OCI-M1 (cell line): ENCODE data around the gene ZBTB14.

Experiments
- DNase-seq: peaks from one replicate; lab custom pipeline; 2025; lab: John Stamatoyannopoulos, UW

The ZBTB14 gene

DNA sequence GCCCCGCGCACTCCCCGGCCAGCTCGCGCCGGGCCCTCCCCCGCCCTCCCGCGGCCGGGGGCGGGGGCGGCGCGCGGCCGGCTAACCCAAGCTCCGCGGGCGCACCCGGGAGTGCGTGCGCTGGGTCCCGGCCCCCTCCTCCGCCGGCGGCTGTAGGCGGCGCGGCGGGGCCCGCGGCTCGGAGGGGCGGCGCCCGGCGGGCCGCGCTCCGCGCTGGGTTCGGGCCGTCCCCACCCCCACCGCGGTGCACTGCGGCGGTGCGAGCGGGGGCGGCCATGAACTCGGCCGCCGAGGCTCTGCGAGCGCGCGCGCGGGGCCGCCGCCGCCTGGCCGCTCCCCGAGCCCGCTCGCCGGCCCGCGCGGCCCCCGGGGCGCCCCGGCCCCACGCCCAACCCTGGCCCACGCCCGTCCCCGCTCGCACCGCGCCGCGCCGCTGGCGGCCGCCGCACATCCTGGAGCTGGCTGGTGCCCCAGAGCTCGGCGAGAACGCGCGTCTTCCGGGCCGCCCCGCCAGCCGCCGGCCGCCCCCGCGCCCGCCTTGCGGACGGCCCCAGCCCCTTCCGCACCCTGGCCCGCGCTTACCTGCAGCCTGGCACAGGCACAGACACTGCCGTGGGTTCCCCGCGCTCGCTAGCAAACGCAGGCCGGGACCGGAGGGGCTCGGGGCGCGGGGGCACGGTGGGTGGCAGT is at the start of gene ZBTB14:
Gene ZBTB14, minus strand, starts transcription at position 496 of the 690 bp plus-strand sequence. CDS start 2,480 bp downstream, outside the sequence.
- peak; percentile 84 for DNase-seq

- DNase-seq: no peak
These were observed 43.8 kb upstream of the ZBTB14 start for GRCh38 chr18:5339202-5339834.

DNA sequence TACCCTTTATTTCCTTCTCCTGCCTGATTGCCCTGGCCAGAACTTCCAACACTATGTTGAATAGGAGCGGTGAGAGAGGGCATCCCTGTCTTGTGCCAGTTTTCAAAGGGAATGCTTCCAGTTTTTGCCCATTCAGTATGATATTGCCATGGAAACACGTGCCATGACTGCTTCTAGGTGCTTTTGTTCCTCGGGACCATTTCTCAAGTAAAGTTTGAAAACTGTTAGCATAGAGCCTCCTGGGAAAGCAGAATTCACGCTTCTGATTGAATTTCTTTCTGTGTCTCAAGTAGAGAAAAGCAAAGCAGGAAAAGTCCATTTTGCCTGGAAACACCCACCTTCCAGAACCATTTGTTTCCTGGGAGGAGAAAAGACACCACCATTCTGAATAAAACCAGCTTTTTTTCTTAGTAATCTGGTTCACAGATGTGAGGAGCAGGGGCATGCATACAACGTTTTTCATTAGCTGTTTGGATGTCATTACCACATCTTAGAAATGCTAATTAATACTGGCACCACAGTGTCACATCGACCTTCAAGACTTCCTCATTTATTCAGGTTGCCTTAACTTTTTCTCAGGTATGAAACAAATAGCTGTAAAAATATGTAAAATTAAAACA is 39.0 kb upstream of the ZBTB14 start:
- DNase-seq: no peak

DNA sequence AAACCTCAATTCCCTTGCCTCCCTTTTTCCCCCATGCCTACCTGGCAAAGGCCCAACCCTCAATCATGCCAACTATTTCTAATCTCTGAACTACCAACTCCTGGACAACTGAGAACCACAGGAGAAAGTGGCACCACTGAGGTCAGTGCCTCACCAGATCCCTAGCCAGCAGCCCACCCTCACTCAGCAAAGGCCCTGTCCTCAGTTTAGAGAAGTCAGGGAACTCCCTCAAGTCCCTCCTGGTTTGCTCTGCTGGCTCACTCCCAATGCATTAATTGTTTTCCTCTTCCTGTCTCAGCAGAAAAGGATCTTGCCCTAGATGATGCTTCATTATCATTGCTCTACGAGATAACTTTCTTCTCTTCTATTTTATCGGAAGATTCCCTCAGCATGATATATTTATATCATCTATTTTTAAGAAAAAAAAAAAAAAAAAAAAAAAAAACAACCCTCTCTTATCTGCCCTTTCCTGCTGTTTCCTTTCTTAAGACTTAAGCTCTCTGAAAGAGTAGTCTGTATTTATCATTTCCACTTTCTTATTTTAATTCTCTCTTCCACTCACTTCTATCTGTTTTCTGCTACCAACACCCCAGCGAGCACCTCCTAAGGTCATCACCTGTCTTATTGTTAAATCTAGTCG is 22.7 kb upstream of the ZBTB14 start:
- no peak for DNase-seq

DNA sequence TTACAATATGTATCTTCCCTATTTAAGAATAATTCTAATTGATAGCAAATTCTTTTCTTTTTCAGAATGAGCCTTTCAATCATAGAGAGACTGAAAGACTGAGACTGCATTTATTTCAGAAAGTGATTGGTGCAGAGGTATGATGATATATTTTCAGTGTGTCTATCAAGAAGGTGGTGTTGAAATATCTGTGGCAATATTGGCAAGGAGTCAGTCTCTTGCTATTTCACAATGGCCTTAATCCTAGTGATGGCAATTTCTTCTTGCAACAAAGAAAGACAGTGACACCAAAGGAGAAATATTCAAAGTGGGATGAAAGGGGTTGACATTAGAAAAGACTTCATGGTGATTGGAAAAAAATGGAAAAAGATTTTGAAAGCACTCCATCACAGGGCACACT is 21.7 kb upstream of the ZBTB14 start:
- no peak for DNase-seq

DNA sequence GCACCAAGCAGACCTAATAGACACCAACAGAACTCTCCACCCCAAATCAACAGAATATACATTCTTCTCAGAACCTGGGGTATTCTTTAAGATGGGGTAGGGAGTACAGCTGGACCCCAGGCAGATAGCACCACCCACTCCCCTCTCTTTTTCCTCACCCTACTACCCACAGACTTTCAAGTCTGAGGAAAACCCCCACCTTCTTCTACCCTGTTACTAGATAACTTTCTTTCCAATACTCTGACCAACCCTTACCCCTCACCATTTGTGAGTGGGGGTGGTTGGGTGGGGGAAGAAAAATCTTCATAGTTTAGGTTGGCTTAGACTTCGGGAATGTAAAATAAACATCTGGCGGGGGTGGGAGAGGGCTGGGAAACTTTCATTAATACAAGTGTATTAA is 20.3 kb upstream of the ZBTB14 start:
- DNase-seq: no peak

DNA sequence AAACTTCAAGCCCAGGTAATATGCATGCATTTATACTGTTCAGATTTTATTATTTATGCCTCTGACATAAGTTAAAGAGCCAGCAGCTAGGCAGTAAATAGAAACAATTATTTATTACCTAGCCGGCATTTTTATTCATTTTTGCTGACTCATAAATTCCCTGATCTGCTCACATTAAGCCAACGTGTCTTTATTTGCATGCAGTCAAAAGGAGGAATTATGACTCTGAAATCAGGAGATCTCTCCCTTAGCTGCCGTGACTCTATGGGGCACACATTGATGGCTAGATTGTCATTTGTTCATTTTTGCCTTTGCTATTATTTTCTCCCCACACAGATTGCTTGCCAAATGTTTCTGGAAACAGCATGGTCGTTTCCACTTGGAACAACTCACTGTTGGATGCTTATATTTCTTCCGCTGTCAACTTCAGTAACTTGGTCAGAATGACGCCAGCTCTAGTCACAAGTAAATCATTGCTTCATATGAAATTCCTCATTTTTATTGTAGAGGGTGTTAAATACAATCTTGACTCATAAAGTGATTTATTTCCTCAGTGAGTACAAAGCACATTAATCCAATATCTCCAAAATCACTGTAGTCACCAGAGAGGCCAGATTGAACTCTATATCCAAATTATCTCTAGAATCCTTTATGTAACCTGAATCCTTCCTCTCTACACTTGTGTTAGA is 15.9 kb upstream of the ZBTB14 start:
- no peak for DNase-seq

DNA sequence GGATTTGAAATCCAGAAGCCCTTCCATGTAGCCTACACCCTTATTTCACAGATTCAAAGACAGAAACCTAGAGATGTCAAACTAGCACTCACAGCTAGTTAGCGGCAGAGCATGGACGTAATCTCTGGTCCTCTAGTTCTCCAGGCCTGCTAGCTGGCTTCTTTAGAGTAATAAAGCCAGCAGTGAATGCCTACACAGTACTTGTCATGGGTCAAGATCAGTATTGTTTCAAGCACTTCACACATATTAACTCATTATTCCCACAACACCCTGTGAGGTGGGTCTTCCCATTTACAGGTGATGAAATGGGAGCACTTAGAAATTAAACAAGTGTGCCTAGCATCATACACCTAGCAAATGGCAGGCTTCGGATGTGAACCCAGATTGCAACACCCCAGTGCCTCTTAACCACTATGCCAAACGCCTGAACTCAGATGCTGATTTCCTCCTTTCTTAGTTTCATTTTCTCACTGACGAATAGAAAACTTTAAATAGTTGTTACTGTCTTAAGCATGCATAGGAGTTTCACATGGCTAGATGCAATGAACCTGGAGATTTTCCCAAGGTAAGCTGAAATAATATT is 14.5 kb upstream of the ZBTB14 start:
- DNase-seq: peak; percentile 75

- DNase-seq: no peak
These were observed 10.3 kb upstream of the ZBTB14 start for GRCh38 chr18:5305835-5306234.

- DNase-seq: no peak
These were observed 8.7 kb upstream of the ZBTB14 start for GRCh38 chr18:5304232-5304631.

- no peak for DNase-seq
These were observed 8.1 kb upstream of the ZBTB14 start for GRCh38 chr18:5303636-5304035.

DNA sequence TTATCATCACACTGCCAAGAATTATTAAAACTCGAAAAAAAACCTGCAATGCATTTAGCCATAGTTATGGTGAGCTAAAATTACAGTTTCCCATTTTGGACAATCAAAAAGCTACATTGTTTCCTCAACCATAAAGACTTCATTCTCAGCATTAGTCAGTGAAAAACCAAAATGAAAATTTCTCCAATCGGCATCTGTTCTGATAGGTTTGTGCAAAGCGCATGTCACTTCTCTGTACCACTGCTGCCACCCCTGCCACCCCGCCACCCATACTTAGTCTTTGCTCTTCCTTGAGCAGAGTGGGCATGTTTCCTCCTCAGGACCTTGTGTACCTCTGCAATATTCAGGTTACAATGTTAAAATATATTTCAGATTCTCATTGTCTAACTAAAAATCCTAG is 7.1 kb upstream of the ZBTB14 start:
- no peak for DNase-seq

- DNase-seq: no peak
These were observed 5.0 kb upstream of the ZBTB14 start for GRCh38 chr18:5300476-5301010.

DNA sequence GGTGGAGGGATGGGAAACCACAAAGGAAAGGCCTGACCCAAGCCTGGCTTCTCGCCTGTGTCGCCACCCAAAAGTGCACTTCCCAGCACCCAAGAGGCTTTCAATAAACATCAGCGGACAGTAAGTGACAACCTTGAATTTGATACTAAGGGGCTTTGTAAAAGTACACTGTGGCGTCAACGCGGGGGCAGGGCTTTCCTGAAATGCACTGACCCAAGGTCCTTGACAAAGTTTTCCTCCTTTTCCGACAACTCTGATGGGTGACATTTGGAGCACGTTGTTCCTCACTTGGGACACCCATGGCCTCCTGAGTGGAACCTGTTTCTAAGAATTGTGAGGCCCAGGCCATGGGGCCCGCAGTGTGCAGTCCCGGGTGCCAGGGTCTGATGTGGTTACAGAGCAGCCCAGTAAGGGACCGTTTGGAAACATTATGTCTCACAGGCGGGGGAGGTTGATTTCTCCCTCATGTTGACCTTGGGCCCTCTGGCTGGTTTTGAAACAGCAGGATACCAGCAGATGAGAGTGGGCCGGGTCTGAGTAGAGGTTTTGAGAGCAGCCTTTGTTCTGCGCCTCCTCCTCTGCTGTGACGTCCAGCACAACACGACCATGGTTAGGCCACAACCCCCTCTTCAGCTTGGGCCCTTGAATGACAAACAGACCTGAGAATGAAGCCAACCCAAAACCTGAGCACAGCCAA is 2.8 kb upstream of the ZBTB14 start:
- DNase-seq: no peak

- DNase-seq: no peak
These were observed 2.1 kb upstream of the ZBTB14 start for GRCh38 chr18:5297597-5297996.

GRCh38 chr18:5296706-5297320 is 1.3 kb upstream of the ZBTB14 start:
- DNase-seq: peak; percentile 87

DNA sequence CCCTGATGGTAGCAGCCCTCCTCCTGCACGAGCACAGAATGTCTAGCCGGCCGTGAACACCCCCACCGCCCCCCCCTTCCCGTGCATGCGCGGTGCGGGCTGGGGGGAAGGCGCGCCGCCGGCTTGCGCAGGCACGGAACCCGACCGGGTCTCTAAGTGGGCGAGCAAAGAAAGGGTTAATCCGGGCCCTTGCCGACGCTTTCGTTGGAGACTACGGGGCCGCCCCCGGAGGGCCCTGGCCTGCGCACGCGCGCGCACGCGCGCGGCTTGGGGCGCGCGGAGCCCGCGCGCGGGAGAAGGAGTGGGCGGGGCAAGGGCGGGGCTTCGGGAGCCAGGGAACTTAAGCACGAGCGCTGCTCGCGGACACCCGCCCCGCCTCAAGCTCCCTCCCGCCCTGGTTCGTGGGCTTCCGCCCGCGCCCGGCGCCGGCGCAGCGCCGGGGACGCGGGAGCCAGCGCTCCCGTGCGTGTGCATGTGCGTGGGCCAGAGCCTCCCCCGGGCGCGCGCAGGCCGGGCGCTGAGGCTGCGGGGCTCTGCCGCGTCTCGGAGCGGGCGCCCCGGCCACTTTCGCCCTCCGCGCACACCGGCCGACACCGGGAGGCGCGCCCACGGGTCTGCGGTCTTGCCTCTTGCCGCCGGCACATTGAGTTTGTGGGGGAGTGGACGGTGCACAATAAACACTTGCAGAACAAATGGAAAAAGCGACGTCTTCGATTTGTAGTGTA is 617 bp upstream of the ZBTB14 start:
- DNase-seq: peak; percentile 95

DNA sequence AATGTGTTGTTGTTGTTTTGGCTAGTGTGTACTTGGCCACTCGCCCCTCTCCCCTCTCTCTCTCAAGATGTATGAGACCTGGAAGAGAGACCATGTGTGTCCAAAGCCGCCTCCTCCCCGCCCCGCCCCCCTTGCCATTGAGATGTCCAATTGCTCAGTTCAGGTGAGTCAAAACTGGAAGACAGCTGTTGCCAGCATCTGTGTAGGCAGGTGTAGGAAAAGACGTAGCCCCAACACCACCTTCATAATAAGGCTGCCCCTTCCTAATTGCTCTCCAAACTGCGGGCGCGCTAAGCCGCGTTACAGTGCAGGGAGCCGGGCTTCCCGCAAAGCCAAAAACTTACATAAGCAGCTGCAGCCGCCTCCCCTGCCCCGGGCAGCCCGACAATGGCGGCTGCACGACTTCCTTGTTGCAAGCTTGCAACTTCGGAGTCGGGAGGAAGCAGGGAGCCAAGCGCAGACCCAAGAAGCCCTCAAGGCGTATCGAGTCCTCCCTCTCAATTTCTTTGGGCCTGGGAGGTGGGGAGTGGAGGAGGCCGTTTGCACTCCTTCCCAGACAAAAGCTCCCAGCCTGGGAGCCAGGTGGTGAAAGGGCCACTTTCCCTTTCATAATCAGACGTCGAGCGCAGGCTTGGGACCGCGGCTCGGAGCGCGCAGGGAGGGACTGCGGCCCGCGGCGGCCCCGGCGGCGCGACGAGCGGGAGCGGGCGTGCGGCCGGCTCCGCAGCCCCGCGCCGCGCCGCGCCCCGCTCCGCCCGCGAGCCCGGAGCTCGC is 882 bp downstream of the ZBTB14 start:
- peak; percentile 84 for DNase-seq

GRCh38 chr18:5294113-5294456 is 1.4 kb downstream of the ZBTB14 start:
- no peak for DNase-seq
